H1 (cell line): ENCODE data around the gene TGFBR1. TPM values are rescaled to one million over a fixed set of nuclear protein-coding genes. Genes with fewer than 3 reads are reported as not detected.

Experiments
- CTCF ChIA-PET: fragments of 300-600 bp; sonication (Branson Sonifier 250); formaldehyde crosslinking; loops from one replicate; lab custom pipeline; 2021; ENCODE audit not compliant: partially characterized antibody; lab: Charles Lee
- POLR2A ChIA-PET: fragments of 300-600 bp; sonication (Branson Sonifier 250); formaldehyde crosslinking; loops from one replicate; lab custom pipeline; 2021; ENCODE audit warnings: inconsistent platforms; ENCODE audit not compliant: partially characterized antibody; lab: Charles Lee
- DNase-seq, 2 experiments: peaks; one replicate each; pipeline versions ENCODE4 v3.0.0 to v3.0.0-alpha.2; 2010 to 2022; ENCODE audit warnings: low spot score in 2 of 2, low read depth in 1 of 2, mixed read lengths in 1 of 2
- FAIRE-seq: peaks from 2 replicates; lab custom pipeline; 2011; peaks lifted over from hg19 to GRCh38; lab: Jason Lieb, UNC
- H2AFZ ChIP-seq: 2 replicates; pipeline ENCODE4 v1.8.1; 2012; ENCODE audit warnings: low read length, inconsistent platforms
- H2AK5ac ChIP-seq: 2 replicates; pipeline ENCODE4 v1.6.1; 2013; ENCODE audit warnings: low read depth, low read length
- H2BK120ac ChIP-seq: replicated peaks from 2 replicates; pipeline ENCODE3; 2013; ENCODE audit warnings: low read depth, low read length, inconsistent platforms
- H2BK12ac ChIP-seq: 2 replicates; pipeline ENCODE4 v1.6.1; 2013; ENCODE audit warnings: low read depth, low read length
- H2BK15ac ChIP-seq: 2 replicates; pipeline ENCODE4 v1.6.1; 2013; ENCODE audit warnings: low read length
- H2BK20ac ChIP-seq: 2 replicates; pipeline ENCODE4 v1.6.1; 2013; ENCODE audit warnings: low read length
- H2BK5ac ChIP-seq: 2 replicates; pipeline ENCODE4 v1.6.1; 2013; ENCODE audit warnings: low read depth, low read length
- H3K14ac ChIP-seq: 2 replicates; pipeline ENCODE4 v1.6.1; 2013; ENCODE audit warnings: inconsistent platforms; ENCODE audit not compliant: insufficient read length
- H3K18ac ChIP-seq: 2 replicates; pipeline ENCODE4 v1.6.1; 2013; ENCODE audit warnings: low read length; ENCODE audit errors: extremely low read depth
- H3K23ac ChIP-seq: 2 replicates; pipeline ENCODE4 v1.6.1; 2013; ENCODE audit warnings: inconsistent platforms; ENCODE audit not compliant: insufficient read length
- H3K23me2 ChIP-seq: 2 replicates; pipeline ENCODE4 v1.6.1; 2013; ENCODE audit warnings: low read depth, low read length
- H3K27ac ChIP-seq: 2 replicates; pipeline ENCODE4 v1.6.1; 2011; ENCODE audit warnings: low read depth, low read length, inconsistent platforms
- H3K27me3 ChIP-seq, 4 experiments: replicated peaks in 1 of 4; 1 replicate in 1 of 4; 2 replicates in 3 of 4; pipeline versions ENCODE4 v1.6.1 to v1.8.1; 2011 to 2013; ENCODE audit warnings: low read length in 3 of 4, mild to moderate bottlenecking in 3 of 4, inconsistent platforms in 2 of 4, mixed read lengths in 2 of 4, moderate library complexity in 1 of 4; ENCODE audit not compliant: control insufficient read depth in 3 of 4, insufficient read depth in 3 of 4; ENCODE audit errors: extremely low read depth in 1 of 4
- H3K36me3 ChIP-seq, 4 experiments: 2 replicates each; pipeline versions ENCODE4 v1.6.1 to v1.8.1; 2011 to 2013; ENCODE audit warnings: mild to moderate bottlenecking in 4 of 4, low read length in 3 of 4, moderate library complexity in 2 of 4, control low read depth in 1 of 4, inconsistent platforms in 1 of 4; ENCODE audit not compliant: insufficient read depth in 4 of 4, control insufficient read depth in 2 of 4
- H3K4ac ChIP-seq: replicated peaks from 2 replicates; pipeline ENCODE3; 2013; ENCODE audit warnings: low read length, low read depth, mixed read lengths, inconsistent platforms; ENCODE audit not compliant: insufficient read length
- H3K4me1 ChIP-seq, 4 experiments: replicated peaks in 1 of 4; 1 replicate in 1 of 4; 2 replicates in 3 of 4; pipeline versions ENCODE4 v1.6.1 to v1.8.1; 2011 to 2013; ENCODE audit warnings: low read length in 3 of 4, inconsistent platforms in 2 of 4, mixed read lengths in 1 of 4; ENCODE audit not compliant: insufficient read depth in 4 of 4, control insufficient read depth in 3 of 4
- H3K4me2 ChIP-seq, 2 experiments: 2 replicates each; pipeline versions ENCODE4 v1.6.1 to v1.8.1; 2011 to 2013; ENCODE audit warnings: low read depth in 2 of 2, low read length in 2 of 2, control low read depth in 1 of 2, inconsistent platforms in 1 of 2, mild to moderate bottlenecking in 1 of 2; ENCODE audit not compliant: insufficient read depth in 1 of 2
- H3K4me3 ChIP-seq, 4 experiments: fragments of 200-600, 300-600 bp in 1 of 4; sonication (generic), shearing (Covaris generic), sonication (Bioruptor Twin) in 1 of 4; 2 replicates each; pipeline versions ENCODE4 v1.5.1 to v1.8.1; 2011 to 2016; ENCODE audit warnings: low read length in 4 of 4, low read depth in 3 of 4, control low read depth in 2 of 4, inconsistent platforms in 2 of 4, mild to moderate bottlenecking in 2 of 4, mixed read lengths in 1 of 4, moderate library complexity in 1 of 4; ENCODE audit not compliant: insufficient read depth in 2 of 4; ENCODE audit errors: extremely low read depth in 1 of 4
- H3K56ac ChIP-seq: replicated peaks from 2 replicates; pipeline ENCODE3; 2013; ENCODE audit warnings: low read depth, mild to moderate bottlenecking, mixed read lengths, low read length, inconsistent platforms; ENCODE audit not compliant: insufficient read length
- H3K79me1 ChIP-seq: 2 replicates; pipeline ENCODE4 v1.6.1; 2013; ENCODE audit warnings: low read depth, low read length, control low read depth
- H3K79me2 ChIP-seq, 2 experiments: 2 replicates each; pipeline versions ENCODE4 v1.6.1 to v1.8.1; 2012 to 2013; ENCODE audit warnings: low read length in 2 of 2, mild to moderate bottlenecking in 2 of 2, inconsistent platforms in 1 of 2; ENCODE audit not compliant: insufficient read depth in 2 of 2, control insufficient read depth in 1 of 2
- H3K9ac ChIP-seq, 4 experiments: replicated peaks in 1 of 4; 1 replicate in 1 of 4; 2 replicates in 3 of 4; pipeline versions ENCODE4 v1.6.1 to v1.8.1; 2011 to 2013; ENCODE audit warnings: low read depth in 3 of 4, low read length in 3 of 4, control low read depth in 2 of 4, mild to moderate bottlenecking in 2 of 4, moderate library complexity in 2 of 4, inconsistent platforms in 1 of 4; ENCODE audit errors: extremely low read depth in 1 of 4
- H3K9me3 ChIP-seq, 2 experiments: 2 replicates each; pipeline versions ENCODE4 v1.6.1 to v1.8.1; 2012 to 2013; ENCODE audit warnings: mild to moderate bottlenecking in 2 of 2, moderate library complexity in 2 of 2, control low read depth in 1 of 2, inconsistent platforms in 1 of 2, low read depth in 1 of 2, low read length in 1 of 2, mixed read lengths in 1 of 2; ENCODE audit not compliant: insufficient read depth in 2 of 2
- H4K20me1 ChIP-seq, 2 experiments: replicated peaks in 1 of 2; 2 replicates each; pipeline versions ENCODE3 to v1.8.1; 2011 to 2013; ENCODE audit warnings: inconsistent platforms in 2 of 2, low read length in 2 of 2, mild to moderate bottlenecking in 1 of 2; ENCODE audit not compliant: insufficient read depth in 2 of 2, control insufficient read depth in 1 of 2
- H4K5ac ChIP-seq: 2 replicates; pipeline ENCODE4 v1.6.1; 2013; ENCODE audit warnings: low read length, low read depth, mixed read lengths, inconsistent platforms; ENCODE audit not compliant: insufficient read length
- H4K8ac ChIP-seq: 2 replicates; pipeline ENCODE4 v1.8.0; 2013; ENCODE audit warnings: mild to moderate bottlenecking, moderate library complexity, low read length, inconsistent platforms; ENCODE audit not compliant: insufficient read depth; ENCODE audit errors: extremely low read depth
- H4K91ac ChIP-seq: replicated peaks from 2 replicates; pipeline ENCODE3; 2013; ENCODE audit warnings: low read length, mixed read lengths, inconsistent platforms; ENCODE audit not compliant: insufficient read length
- WGBS, 2 experiments: shearing (Covaris generic) in 1 of 2; methylation state at CpG; one replicate each; pipeline versions ENCODE4 v1.1.6 to v1.1.7; 2013 to 2015; ENCODE audit warnings: low lambda C conversion rate in 2 of 2, mixed read lengths in 2 of 2, inconsistent platforms in 1 of 2, low coverage in 1 of 2, missing lambda C conversion rate in 1 of 2; ENCODE audit not compliant: insufficient replicate concordance in 2 of 2, insufficient coverage in 1 of 2, insufficient read length in 1 of 2; ENCODE audit errors: extremely low coverage in 1 of 2, missing lambda C conversion rate in 1 of 2; 5-methylcytosine and 5-hydroxymethylcytosine counted together
- polyA plus RNA-seq, 7 experiments: library from polyadenylated mRNA; depleted of rRNA in 3 of 7; stranded (reverse) in 5 of 7; unstranded in 2 of 7; fragments of >200 nt in 5 of 7; fragments of 200-250 nt in 2 of 7; gene quantifications; 1 replicate in 5 of 7; 2 replicates in 1 of 7; 4 replicates in 1 of 7; pipeline versions ENCODE4 v1.2.1 to v1.2.3, GENCODE V29; 2011 to 2013; ENCODE audit warnings: missing spikeins in 2 of 7, mixed read lengths in 2 of 7
- total RNA-seq: library from RNA; stranded (reverse); fragmentation: NEBNext Ultra II Directional; extraction: Animal tissue kit (Norgen Biotek cat#: 25700); gene quantifications from 2 replicates; pipeline ENCODE4 v1.2.1, GENCODE V29; 2021

TGFBR1 gene
- total and polyA plus RNA-seq, 2 of the 8 experiments (the other 6 are each of a cell fraction or from before 2014, with no cell fraction given), result 16.8 to 52.4 TPM

- Histone ChIP-seq H3K79me2 (no peaks in the 10 kb centered on the region), H3K23me2 (no peaks in the 10 kb centered on the region), H4K20me1 (no peaks in the 10 kb centered on the region), H3K4me3 (no peak overlapping the region), H2AK5ac (no peak overlapping the region), H3K79me1 (no peaks in the 10 kb centered on the region), H3K9ac (no peak overlapping the region), H4K5ac (no peak overlapping the region), H2AFZ (no peak overlapping the region), H3K4me1 (0 out of 7 replicates have a peak, but pooled peaks cover 0 to 2% (median 0%) of the 10 kb centered on the region in 4 experiments), H3K4ac (no peak overlapping the region), H2BK120ac (no peak overlapping the region), H3K9me3 (no peaks in the 10 kb centered on the region; a peak in 1 of 4 replicates), H2BK15ac (0 out of 2 replicates have a peak overlapping the region, but pooled peaks have one; percentile 36), H3K18ac (no peak overlapping the region), H3K27me3 (peaks cover 0 to 1% (median 0%) of the 10 kb centered on the region in 4 experiments; a peak in 1 of 7 replicates), H3K56ac (no peak overlapping the region), H3K23ac (no peak overlapping the region), H2BK20ac (no peak overlapping the region), H4K91ac (no peak overlapping the region), H3K14ac (no peak overlapping the region), H3K4me2 (no peak overlapping the region), H3K27ac (no peak overlapping the region), H2BK5ac (no peak overlapping the region), H3K36me3 (no peaks in the 10 kb centered on the region), H2BK12ac (no peak overlapping the region), H4K8ac (no peak overlapping the region)
- ChIA-PET POLR2A (no interaction called here), CTCF (interaction anchor here (1.1 kb wide), 1 partner anchor 140 kb away, joined by 3 read pairs; no protein-coding TSS in a partner anchor)
- DNase-seq, result no peak
- no peak for FAIRE-seq
- 83% methylated on average over 2 of the region's 2 CpGs; no CpG with 5 or more reads in 1 of the 2 experiments for WGBS, 2 experiments
These were observed 26.2 kb upstream of the TGFBR1 start for GRCh38 chr9:99078717-99079116.
